Inflammatory macrophage treated with lipopolysaccharide for 1 hour (primary cell): ENCODE measurements around the gene POU6F1.
A peak's percentile ranks its signal among the peaks of the same experiment; 100 is the strongest.

ENCODE experiments used
- DNase-seq, 2 donors: peaks; one replicate each; pipeline ENCODE4 v3.0.0-alpha.2; 2020 to 2022

Gene POU6F1

DNA sequence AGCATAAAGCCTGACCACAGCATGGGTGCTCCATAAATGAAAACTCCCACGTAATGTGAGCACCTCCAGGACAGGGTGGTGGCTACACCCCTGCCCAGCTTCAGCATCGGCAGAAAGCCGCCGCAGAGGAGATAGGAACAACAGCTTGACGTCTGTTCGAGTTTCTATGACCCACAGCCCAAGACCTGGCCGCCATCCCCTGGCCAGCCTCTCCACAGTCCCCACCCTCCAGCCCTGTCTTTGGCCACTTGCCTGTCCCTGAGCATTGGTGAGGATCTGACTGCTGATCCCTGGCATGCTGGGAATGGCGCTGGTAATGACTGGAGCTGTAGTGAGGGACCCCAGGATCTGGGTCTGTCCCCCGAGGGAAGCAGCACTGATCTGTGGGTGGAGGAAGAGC lies 21.3 kb downstream of the POU6F1 start:
- DNase-seq: no peak

DNA sequence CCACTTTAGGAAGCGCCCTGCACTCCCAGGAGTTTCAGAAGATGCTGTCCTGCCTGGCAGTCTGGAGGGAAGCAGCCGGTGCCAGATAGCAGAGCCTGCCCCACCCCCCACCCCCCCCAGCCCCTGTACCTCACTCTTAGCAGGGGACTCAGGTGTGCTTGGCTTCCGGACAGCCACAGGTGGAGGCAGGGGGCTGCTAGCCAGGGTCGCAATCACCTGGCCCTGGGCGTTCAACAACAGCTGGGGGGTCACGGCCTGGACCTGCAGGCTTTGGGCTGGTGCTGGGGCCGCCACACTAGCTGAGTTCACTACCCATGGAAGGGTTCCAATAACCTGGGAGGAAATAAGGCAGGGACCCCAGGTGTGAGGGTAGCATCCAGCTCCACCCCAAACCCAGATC lies 22.0 kb downstream of the POU6F1 start:
- no peak for DNase-seq

DNA sequence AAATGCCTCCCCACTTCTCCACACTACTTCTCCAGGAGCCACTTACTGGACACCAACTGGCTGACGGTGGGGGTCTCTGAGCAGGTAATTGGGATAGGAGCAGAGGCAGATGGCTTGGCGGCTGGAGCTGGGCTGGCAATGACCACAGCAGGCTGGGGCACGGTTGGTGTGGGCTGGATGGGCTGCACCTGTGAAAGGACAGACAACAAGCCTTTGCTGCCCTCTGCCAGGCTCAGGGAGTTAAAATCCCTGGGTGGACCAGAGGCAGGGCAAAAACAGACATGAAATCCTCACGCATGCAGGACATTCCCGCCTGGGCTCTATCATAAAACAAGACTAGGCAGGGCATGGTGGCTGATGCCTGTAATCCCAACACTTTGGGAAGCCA lies 25.6 kb downstream of the POU6F1 start:
- DNase-seq: no peak

DNA sequence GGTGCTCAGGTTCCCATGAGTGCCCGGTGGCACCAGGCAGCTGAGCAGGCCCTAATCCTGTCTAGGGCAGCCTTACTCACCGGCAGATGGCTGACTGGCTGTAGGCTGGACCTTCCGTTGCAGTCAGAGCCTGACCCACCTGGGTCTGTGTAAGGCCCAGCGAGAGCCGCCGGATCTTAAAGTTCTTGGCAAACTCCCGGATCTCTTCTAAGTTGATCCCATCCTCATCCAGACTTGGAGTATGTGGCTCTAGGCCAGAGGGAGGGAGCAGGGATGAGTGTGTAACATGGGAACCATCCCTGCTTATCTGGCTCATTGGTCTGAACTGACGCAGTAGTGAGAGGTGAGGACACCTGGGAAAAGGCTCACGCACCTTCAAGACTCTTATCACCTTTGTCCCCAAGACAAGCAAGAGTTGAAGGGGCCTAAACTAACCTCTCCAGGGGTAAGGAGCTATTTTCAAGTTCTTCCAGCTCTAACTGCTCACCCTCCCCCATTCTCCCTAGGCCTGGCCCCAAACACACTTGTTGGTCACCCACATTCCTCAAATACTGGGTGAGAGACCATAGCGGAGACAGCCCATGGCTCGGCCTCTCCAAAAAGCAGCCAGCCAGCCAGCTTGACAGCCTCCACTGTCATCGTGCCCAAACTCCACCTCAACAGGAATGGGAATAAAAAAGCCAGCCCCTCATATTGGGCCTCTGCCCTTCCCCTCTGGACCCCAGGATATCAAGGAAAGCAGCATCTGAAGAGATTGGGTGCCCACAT lies 26.2 kb downstream of the POU6F1 start:
- DNase-seq: no peak

GRCh38 chr12:51190820-51191219 lies 27.0 kb downstream of the POU6F1 start:
- DNase-seq: no peak

DNA sequence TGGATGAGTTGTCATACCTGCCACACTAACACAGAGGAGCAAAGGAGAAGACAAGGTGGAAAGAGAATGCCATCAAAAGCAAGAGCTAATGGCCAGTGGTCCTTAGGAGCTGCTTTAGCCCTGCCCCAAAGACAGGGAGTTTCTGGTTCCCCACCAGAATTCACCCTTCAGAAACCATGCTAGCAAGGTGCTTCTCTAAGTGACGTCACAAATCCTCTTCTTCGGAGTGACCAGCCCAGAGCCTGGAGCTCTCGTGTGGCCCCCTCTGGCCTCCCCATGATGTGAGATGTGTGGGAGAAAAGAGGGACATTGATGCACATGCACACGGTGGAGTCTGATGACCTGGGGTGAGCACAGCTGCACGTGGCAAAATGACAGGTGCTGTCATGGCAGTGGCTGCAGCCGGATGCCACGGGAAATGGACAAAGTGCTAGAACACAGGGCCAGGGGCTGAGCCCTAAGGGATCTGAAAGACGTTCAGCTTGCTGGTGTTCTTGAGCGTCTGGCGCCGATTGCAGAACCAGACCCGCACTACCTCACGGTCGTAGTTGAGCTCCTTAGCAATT lies 28.0 kb downstream of the POU6F1 start:
- no peak for DNase-seq

DNA sequence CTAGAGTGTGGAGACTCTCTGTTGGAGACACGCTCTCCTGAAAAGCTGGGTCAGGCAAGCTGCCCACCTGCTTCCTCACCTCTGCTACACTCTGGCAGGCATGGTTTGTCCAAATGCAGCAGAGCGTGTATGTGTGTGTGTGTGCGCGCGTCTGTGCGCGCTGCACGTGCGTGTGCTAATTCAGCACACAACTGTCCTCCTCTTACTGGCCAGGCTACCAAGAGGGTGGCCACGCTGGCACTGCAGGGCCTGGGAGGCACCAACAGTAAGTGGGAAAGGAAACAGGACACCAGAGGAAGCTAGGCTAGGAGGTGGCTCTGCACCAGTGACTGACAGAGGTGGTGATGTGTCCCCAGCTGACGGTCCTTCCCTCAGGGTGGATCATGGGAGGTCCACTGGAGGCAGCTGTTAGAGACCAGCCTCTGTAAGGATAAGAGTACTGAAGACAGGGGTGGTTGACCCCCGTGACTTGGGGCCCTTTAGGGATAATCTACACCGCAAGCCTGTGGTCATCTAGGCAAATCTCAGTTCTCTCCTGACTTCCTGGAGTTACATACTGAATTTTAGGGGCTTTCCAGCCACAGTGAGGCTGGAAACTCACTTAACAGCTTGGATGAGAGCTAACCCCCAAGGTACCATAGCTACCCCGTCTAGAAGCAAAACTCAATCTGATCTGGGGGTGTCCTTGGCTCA lies 29.4 kb downstream of the POU6F1 start:
- peak in 1 of 2 donors; percentile 45 for DNase-seq

GRCh38 chr12:51187370-51187987 lies 30.4 kb downstream of the POU6F1 start:
- no peak for DNase-seq

DNA sequence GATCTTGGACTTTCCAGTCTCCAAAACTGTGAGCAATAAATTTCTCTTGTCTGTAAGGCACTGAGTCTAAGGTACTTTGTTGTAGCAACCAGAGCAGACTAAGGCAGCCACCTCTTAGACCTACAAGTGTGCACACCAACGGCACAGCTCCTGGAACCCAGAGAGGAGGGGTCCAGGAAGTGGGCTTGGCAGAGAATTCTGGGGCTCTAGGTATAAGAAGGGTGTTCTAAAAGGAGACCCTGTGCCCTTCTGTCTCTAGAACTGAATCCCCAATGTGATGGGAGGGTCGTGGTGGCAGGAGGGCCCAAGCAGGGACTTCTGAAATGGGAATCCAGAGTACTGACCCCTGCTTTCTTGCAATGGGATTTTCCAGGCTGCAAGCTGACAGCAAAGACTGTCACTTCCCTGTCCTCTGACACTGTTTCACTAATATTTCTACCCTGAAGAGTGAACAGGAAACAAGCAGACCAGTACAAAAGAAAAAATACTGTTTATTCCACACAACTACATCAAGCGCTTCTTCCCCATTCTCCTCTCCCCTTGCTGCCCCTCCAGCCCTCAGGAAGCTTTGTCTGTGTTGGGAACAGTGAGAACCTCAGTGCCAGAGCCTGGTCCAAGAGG lies 31.3 kb downstream of the POU6F1 start:
- peak; percentile 18 to 43 for DNase-seq

- no peak for DNase-seq
These were observed 32.6 kb downstream of the POU6F1 start for GRCh38 chr12:51185171-51185717.

- DNase-seq: no peak
These were observed 34.0 kb downstream of the POU6F1 start for GRCh38 chr12:51183816-51184215.

DNA sequence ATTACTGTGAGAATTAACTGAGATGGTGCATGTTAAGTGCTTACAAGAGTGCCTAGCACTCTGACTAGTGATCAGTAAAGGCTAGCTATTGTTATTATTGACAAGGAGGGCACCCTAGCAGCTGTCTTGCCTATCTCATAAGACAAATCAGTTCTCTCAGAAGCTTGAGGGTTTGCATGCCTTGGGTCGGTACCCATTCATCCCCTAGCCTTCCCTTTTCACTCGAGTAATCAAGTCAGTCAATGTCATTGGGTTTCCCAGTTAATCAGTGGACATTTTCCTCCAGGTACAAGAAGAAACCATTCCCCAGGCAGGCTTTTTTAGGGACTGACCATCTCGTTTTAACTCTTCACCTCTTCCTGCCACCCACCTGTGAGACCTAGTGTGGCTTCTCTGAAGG lies 34.5 kb downstream of the POU6F1 start:
- DNase-seq: no peak

DNA sequence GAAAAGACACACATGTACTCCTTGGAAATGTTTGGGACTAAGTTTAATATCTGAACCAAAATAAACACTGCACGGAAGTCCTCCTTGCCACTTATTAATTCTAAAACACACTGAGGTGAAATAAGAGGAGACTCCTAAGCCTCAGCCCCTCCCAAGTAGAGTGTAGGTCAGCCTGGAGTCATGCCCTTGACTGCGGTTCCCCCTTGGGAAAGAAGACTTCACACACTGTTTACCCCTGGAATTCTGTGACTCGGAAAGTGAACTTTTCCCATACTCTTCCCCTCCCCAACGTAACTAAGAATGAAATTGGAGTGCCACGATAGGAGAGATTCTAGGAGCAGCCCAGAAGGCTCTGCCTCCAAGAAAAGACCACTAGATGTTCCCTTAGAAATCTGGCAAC lies 36.3 kb downstream of the POU6F1 start:
- DNase-seq: no peak

- no peak for DNase-seq
These were observed 40.0 kb downstream of the POU6F1 start for GRCh38 chr12:51177897-51178296.

GRCh38 chr12:51174501-51174900 lies 43.4 kb downstream of the POU6F1 start:
- no peak for DNase-seq

- DNase-seq: peak; percentile 95 to 96
These were observed 45.1 kb downstream of the POU6F1 start, which contains the start of gene TFCP2 for GRCh38 chr12:51172515-51173431. TFCP2 (minus strand) TSS chr12:51173135; CDS start chr12:51172422, 713 bp downstream.

DNA sequence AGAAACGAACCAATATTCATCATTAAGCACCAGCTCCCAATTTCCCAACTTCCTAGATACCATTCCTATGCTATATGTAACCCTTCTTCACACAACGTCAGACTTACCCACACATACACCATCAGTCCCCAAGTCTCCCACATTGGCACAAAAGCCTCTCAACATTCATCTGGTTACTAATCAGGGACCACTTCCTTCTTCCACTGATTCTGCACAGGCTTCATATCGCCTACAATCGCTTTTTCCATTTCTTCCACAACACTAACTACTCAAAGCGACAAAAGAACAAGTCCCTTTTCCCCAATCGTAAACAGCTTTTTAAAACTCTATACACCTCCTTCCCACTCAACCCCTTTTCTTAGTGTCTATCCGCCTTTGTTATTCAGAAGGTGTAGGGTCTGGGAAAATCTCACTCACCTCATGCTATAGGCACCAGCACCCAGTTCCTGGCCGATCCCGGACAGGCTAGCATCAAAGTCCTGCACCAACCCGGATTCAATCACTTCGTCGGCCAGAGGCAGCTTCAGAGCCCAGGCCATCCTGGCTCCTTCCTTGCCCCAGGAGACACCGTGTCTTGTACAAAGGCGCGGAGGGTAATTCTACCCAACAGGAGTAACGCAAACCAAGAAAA lies 45.9 kb downstream of the POU6F1 start:
- peak; percentile 30 to 45 for DNase-seq

DNA sequence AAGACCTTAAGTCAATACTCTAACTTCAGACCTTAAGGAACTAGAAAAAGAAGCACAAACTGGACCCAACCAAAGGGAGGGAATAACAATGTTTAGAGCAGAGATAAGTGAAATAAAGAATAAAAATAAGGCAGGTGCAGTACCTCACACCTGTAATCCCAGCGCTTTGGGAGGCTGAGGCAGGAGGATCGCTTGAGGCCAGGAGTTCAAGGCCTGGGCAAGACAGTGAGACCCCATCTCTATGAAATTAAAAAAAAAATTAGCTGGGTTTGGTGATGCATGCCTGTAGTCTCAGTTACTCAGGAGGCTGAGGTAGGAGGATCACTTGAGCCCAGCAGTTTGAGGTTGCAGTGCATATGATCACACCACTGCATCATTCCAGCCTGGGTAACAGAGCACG lies 54.1 kb downstream of the POU6F1 start:
- DNase-seq: no peak

GRCh38 chr12:51162217-51162616 lies 55.6 kb downstream of the POU6F1 start:
- DNase-seq: no peak

DNA sequence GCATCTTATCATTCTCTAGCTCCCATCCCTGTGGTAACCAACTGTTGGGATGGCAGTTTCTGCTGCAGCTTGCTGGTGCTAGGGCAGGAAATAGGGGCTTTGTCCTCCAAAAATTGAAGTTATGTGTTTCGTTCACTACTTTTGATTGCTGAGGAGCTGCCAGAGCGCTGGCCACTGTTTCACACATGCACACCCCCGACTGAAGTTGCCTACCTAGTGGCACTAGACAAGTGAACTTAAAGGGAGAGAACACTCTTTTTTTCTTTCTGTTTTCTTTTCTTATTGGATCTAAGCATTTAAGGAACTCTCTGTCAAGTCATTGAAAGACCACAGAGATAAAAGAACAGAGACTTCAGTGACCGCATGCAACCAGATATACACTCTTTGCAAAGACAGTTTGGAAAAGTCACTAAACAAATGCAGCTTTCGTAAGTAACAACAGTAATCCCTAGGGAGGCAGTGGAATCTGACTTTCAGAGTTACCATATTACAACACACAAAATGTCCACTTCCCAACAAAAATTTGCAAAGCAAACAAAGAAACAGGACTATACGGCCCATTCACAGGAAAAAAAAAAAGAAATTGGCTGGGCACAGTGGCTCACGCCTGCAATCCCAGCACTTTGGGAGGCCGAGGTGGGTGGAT lies 56.9 kb downstream of the POU6F1 start:
- no peak for DNase-seq
